Measurements from ENCODE around the gene CT45A10.
"Not testable (repeated sequence)": the region's sequence is repeated elsewhere in the genome, so short reads cannot be mapped to it uniquely, and the experiment has no call there.

GRCh38 chrX:135837180-135837579, 56.1 kb downstream of the CT45A10 start, which contains the start of gene CT45A7:
- TF ChIP-seq POLR2AphosphoS5, EP300, CTCF, POLR2A (IDR thresholded peaks at IDR 0.05): not testable (repeated sequence)

All from upper lobe of left lung (tissue), 4 donors.